Endothelial cell of umbilical vein (primary cell): ENCODE data around the gene C1orf159. TPM values are rescaled to one million over a fixed set of nuclear protein-coding genes. Genes with fewer than 3 reads are reported as not detected.

Source experiments
- BruUV-seq: library from RNA; stranded (reverse); fragments of 400-500 nt; replicated peaks from 2 replicates; lab custom pipeline; 2021; lab: Mats Ljungman, UMichigan
- CTCF ChIA-PET: fragments of 300-600, 350-600 bp; sonication (Branson Sonifier 250); formaldehyde crosslinking; loops from one replicate; lab custom pipeline; 2021; ENCODE audit warnings: antibody characterized with exemption, inconsistent platforms; lab: Charles Lee
- POLR2A ChIA-PET: fragments of 300-600, 350-600 bp; sonication (Branson Sonifier 250); formaldehyde crosslinking; loops from one replicate; lab custom pipeline; 2021; ENCODE audit warnings: antibody characterized with exemption, inconsistent platforms; lab: Charles Lee
- DNase-seq: peaks from one replicate; pipeline ENCODE4 v3.0.0-alpha.2; 2011; ENCODE audit warnings: low read depth, low spot score
- FAIRE-seq: peaks from 2 replicates; lab custom pipeline; 2011; peaks lifted over from hg19 to GRCh38; lab: Jason Lieb, UNC
- H2AFZ ChIP-seq: 2 replicates; pipeline ENCODE4 v1.6.0; 2012; ENCODE audit warnings: low read depth, low read length, control low read depth, inconsistent platforms
- H3K27ac ChIP-seq: 2 replicates; pipeline ENCODE4 v1.5.1; 2011; ENCODE audit warnings: low read depth, mild to moderate bottlenecking, control low read depth, low read length, moderate library complexity; ENCODE audit not compliant: insufficient read depth
- H3K27me3 ChIP-seq, 2 experiments: 2 replicates each; pipeline versions ENCODE4 v1.6.0 to v1.6.1; 2011; ENCODE audit warnings: low read length in 2 of 2, mixed read lengths in 1 of 2; ENCODE audit not compliant: control insufficient read depth in 2 of 2, insufficient read depth in 2 of 2
- H3K36me3 ChIP-seq, 2 experiments: 2 replicates in 1 of 2; 3 replicates in 1 of 2; pipeline ENCODE4 v1.5.1; 2011; ENCODE audit warnings: low read length in 2 of 2, mild to moderate bottlenecking in 1 of 2, moderate library complexity in 1 of 2; ENCODE audit not compliant: control insufficient read depth in 2 of 2, insufficient read depth in 2 of 2; ENCODE audit errors: extremely low read depth in 1 of 2
- H3K4me1 ChIP-seq: 3 replicates; pipeline ENCODE4 v1.5.1; 2011; ENCODE audit warnings: mild to moderate bottlenecking, low read length; ENCODE audit not compliant: control insufficient read depth, insufficient read depth; ENCODE audit errors: extremely low read depth
- H3K4me2 ChIP-seq: 2 replicates; pipeline ENCODE4 v1.6.1; 2011; ENCODE audit warnings: low read length, control low read depth, mixed read lengths; ENCODE audit not compliant: insufficient read depth
- H3K4me3 ChIP-seq, 3 experiments: fragments of 200-600 bp in 1 of 3; sonication (generic), shearing (Covaris generic) in 1 of 3; replicated peaks in 1 of 3; 2 replicates each; pipeline ENCODE4 v1.5.1; 2011 to 2016; ENCODE audit warnings: control low read depth in 3 of 3, low read length in 3 of 3, mild to moderate bottlenecking in 2 of 3, inconsistent platforms in 1 of 3, low read depth in 1 of 3, moderate library complexity in 1 of 3; ENCODE audit not compliant: insufficient read depth in 1 of 3
- H3K79me2 ChIP-seq: 2 replicates; pipeline ENCODE4 v1.6.0; 2012; ENCODE audit warnings: low read length, inconsistent platforms; ENCODE audit not compliant: control insufficient read depth, insufficient read depth
- H3K9ac ChIP-seq: replicated peaks from 2 replicates; pipeline ENCODE3; 2011; ENCODE audit warnings: low read length, control low read depth; ENCODE audit not compliant: insufficient read depth; ENCODE audit errors: extremely low read depth
- H3K9me1 ChIP-seq: replicated peaks from 3 replicates; pipeline ENCODE4 v1.6.0; 2011; ENCODE audit warnings: mild to moderate bottlenecking, low read length; ENCODE audit not compliant: control insufficient read depth, insufficient read depth; ENCODE audit errors: extremely low read depth
- H3K9me3 ChIP-seq: replicated peaks from 2 replicates; pipeline ENCODE4 v1.5.1; 2012; ENCODE audit warnings: low read length, inconsistent platforms; ENCODE audit not compliant: control insufficient read depth, insufficient read depth
- H4K20me1 ChIP-seq: replicated peaks from 2 replicates; pipeline ENCODE3; 2011; ENCODE audit warnings: mild to moderate bottlenecking, low read length; ENCODE audit not compliant: control insufficient read depth, insufficient read depth; ENCODE audit errors: extremely low read depth
- EZH2 ChIP-seq: IDR thresholded peaks from 2 replicates; pipeline ENCODE4 v1.6.1; 2012; ENCODE audit warnings: borderline replicate concordance, low read depth, mild to moderate bottlenecking, moderate library complexity, low read length, inconsistent platforms; ENCODE audit not compliant: severe bottlenecking
- FOS ChIP-seq: IDR thresholded peaks from 2 replicates; pipeline ENCODE4 v1.6.1; 2011; ENCODE audit warnings: mild to moderate bottlenecking, low read length, moderate library complexity, borderline replicate concordance; ENCODE audit not compliant: insufficient read depth
- GATA2 ChIP-seq: IDR thresholded peaks from 2 replicates; pipeline ENCODE4 v1.7.0; 2011; ENCODE audit warnings: low read depth, mild to moderate bottlenecking, moderate library complexity, mixed read lengths, low read length; ENCODE audit not compliant: insufficient read length, insufficient read depth
- JUN ChIP-seq: IDR thresholded peaks from 2 replicates; pipeline ENCODE4 v1.6.1; 2011; ENCODE audit warnings: borderline replicate concordance, low read depth; ENCODE audit not compliant: insufficient read length, insufficient read depth
- MYC ChIP-seq: IDR thresholded peaks from one replicate; pipeline ENCODE4 v1.6.1; 2011; ENCODE audit warnings: mild to moderate bottlenecking, low read depth, low read length
- POLR2A ChIP-seq: IDR thresholded peaks from 2 replicates; pipeline ENCODE4 v1.6.1; 2012; ENCODE audit warnings: low read depth, mild to moderate bottlenecking, control low read depth, low read length
- POLR2AphosphoS5 ChIP-seq: IDR thresholded peaks from 2 replicates; pipeline ENCODE4 v1.6.1; 2012; ENCODE audit warnings: low read depth, mild to moderate bottlenecking, control low read depth, low read length, moderate library complexity; ENCODE audit not compliant: insufficient read depth
- dilution Hi-C: fragments of 300-500 bp; cut with MboI; formaldehyde crosslinking; loops from one replicate; pipeline ENCODE4 v1.15.0; 2019; ENCODE audit warnings: low sequenced_read_pairs; ENCODE audit not compliant: extremely low pct_ligation_motif_present
- intact Hi-C: fragments of 100-400 bp; cut with micrococcal nuclease; formaldehyde crosslinking; loops from one replicate; pipeline ENCODE4 v1.10.0; 2022
- polyA plus RNA-seq, 4 experiments: library from polyadenylated mRNA; depleted of rRNA in 3 of 4; stranded (reverse) in 3 of 4; unstranded in 1 of 4; fragments of >200 nt; gene quantifications; 2 replicates each; pipeline versions ENCODE4 v1.2.1 to v1.2.3, GENCODE V29; 2011 to 2012; ENCODE audit warnings: missing spikeins in 1 of 4
- total RNA-seq: library from RNA; stranded (reverse); gene quantifications from 2 replicates; pipeline ENCODE4 v1.2.3, GENCODE V29; 2021
- TF ChIP-seq, protein P1 (sequence below): IDR thresholded peaks from 2 replicates; pipeline ENCODE4 v1.6.1; 2011; ENCODE audit not compliant: insufficient read depth, insufficient read length
- TF ChIP-seq, protein P2 (sequence below), 2 donors: IDR thresholded peaks; 1 replicate in 1 of 2; 2 replicates in 1 of 2; pipeline ENCODE4 v1.5.1; 2011; ENCODE audit warnings: low read length in 2 of 2, mild to moderate bottlenecking in 2 of 2, moderate library complexity in 2 of 2, control low read depth in 1 of 2, inconsistent platforms in 1 of 2, low read depth in 1 of 2; ENCODE audit not compliant: insufficient read depth in 1 of 2; ENCODE audit errors: extremely low read depth in 1 of 2

Gene C1orf159
- total and polyA plus RNA-seq, 2 donors (not counting 3 experiments of a cell fraction or from before 2014, with no cell fraction given) = 16.1 to 20.1 TPM

- Histone ChIP-seq H3K4me2 (no peak overlapping the region), H3K79me2 (no peaks in the 10 kb centered on the region), H3K9ac (no peak overlapping the region), H3K27me3 (no peaks in the 10 kb centered on the region), H3K4me1 (no peaks in the 10 kb centered on the region), H3K4me3 (no peak overlapping the region), H3K27ac (no peak overlapping the region), H2AFZ (no peak overlapping the region), H3K9me1 (no peaks in the 10 kb centered on the region), H3K9me3 (no peaks in the 10 kb centered on the region), H4K20me1 (no peaks in the 10 kb centered on the region), H3K36me3 (no peaks in the 10 kb centered on the region)
- FAIRE-seq = no peak
- BruUV-seq = no TSS peak
- ChIA-PET CTCF (no interaction called here), POLR2A (no interaction called here)
- intact Hi-C loops = no loop called here
- TF ChIP-seq POLR2A (no peak), FOS (no peak), EZH2 (no peak), JUN (no peak), GATA2 (no peak), MYC (no peak), POLR2AphosphoS5 (no peak)
- TF ChIP-seq, protein P1, sequence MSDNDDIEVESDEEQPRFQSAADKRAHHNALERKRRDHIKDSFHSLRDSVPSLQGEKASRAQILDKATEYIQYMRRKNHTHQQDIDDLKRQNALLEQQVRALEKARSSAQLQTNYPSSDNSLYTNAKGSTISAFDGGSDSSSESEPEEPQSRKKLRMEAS = no peak
- TF ChIP-seq, protein P2, sequence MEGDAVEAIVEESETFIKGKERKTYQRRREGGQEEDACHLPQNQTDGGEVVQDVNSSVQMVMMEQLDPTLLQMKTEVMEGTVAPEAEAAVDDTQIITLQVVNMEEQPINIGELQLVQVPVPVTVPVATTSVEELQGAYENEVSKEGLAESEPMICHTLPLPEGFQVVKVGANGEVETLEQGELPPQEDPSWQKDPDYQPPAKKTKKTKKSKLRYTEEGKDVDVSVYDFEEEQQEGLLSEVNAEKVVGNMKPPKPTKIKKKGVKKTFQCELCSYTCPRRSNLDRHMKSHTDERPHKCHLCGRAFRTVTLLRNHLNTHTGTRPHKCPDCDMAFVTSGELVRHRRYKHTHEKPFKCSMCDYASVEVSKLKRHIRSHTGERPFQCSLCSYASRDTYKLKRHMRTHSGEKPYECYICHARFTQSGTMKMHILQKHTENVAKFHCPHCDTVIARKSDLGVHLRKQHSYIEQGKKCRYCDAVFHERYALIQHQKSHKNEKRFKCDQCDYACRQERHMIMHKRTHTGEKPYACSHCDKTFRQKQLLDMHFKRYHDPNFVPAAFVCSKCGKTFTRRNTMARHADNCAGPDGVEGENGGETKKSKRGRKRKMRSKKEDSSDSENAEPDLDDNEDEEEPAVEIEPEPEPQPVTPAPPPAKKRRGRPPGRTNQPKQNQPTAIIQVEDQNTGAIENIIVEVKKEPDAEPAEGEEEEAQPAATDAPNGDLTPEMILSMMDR (IDR thresholded peaks at IDR 0.05; ENCODE audit: extremely low read depth in 1 of 2, insufficient read depth in 1 of 2, low read depth in 1 of 2, low read length in 2 of 2) = no peak
- dilution Hi-C loops = no loop called here
- no peak for DNase-seq
These were observed 35.4 kb upstream of the C1orf159 start for GRCh38 chr1:1151306-1151705.
